Stimulated activated CD8-positive, alpha-beta memory T cell treated with anti-CD3 and anti-CD28 coated beads, Interleukin-7, amount 100 ng/mL, for 48 hours (primary cell): ENCODE data around the gene FILIP1.

Experiments
- DNase-seq, 2 donors: peaks; one replicate each; pipeline ENCODE4 v3.0.0-alpha.2; 2020; ENCODE audit warnings: low read depth in 1 of 2; ENCODE audit errors: extremely low read depth in 1 of 2

Gene FILIP1

GRCh38 chr6:75493400-75494064, at the start of gene FILIP1:
TSS of gene FILIP1 (minus strand) at chr6:75493800. CDS start at chr6:75414972, 78,828 bp downstream.
- no peak for DNase-seq

GRCh38 chr6:75543311-75543710, 49.7 kb upstream of the FILIP1 start:
- DNase-seq, result no peak

GRCh38 chr6:75539136-75539535, 45.5 kb upstream of the FILIP1 start:
- DNase-seq, result no peak

- DNase-seq, result no peak
These were observed 38.9 kb upstream of the FILIP1 start for GRCh38 chr6:75532521-75532920.

GRCh38 chr6:75531174-75531573, 37.6 kb upstream of the FILIP1 start:
- DNase-seq, result no peak

- DNase-seq, result no peak
These were observed 37.1 kb upstream of the FILIP1 start for GRCh38 chr6:75530696-75531095.

GRCh38 chr6:75528423-75528822, 34.8 kb upstream of the FILIP1 start:
- DNase-seq, result no peak

GRCh38 chr6:75526502-75527127, 33.0 kb upstream of the FILIP1 start:
- DNase-seq, result peak in 1 of 2 donors; percentile 15

GRCh38 chr6:75525682-75526081, 32.1 kb upstream of the FILIP1 start:
- DNase-seq, result no peak

- no peak for DNase-seq
These were observed 30.8 kb upstream of the FILIP1 start for GRCh38 chr6:75524322-75524972.

GRCh38 chr6:75516757-75517156, 23.2 kb upstream of the FILIP1 start:
- no peak for DNase-seq

- no peak for DNase-seq
These were observed 19.0 kb upstream of the FILIP1 start for GRCh38 chr6:75512591-75512990.

GRCh38 chr6:75505424-75505823, 11.8 kb upstream of the FILIP1 start:
- DNase-seq, result no peak

GRCh38 chr6:75504465-75505222, 11.0 kb upstream of the FILIP1 start:
- no peak for DNase-seq

GRCh38 chr6:75503291-75503690, 9.7 kb upstream of the FILIP1 start:
- DNase-seq, result no peak

- no peak for DNase-seq
These were observed 9.3 kb upstream of the FILIP1 start for GRCh38 chr6:75502884-75503283.

GRCh38 chr6:75501756-75502155, 8.2 kb upstream of the FILIP1 start:
- DNase-seq, result no peak

GRCh38 chr6:75499640-75500039, 6.0 kb upstream of the FILIP1 start:
- no peak for DNase-seq

GRCh38 chr6:75498862-75499261, 5.3 kb upstream of the FILIP1 start:
- no peak for DNase-seq

GRCh38 chr6:75497994-75498393, 4.4 kb upstream of the FILIP1 start:
- no peak for DNase-seq

- no peak for DNase-seq
These were observed 1.4 kb upstream of the FILIP1 start for GRCh38 chr6:75495011-75495410.
